HepG2 (cell line): Measurements from ENCODE around the gene NENF. TPM values are rescaled to one million over a fixed set of nuclear protein-coding genes. Genes with fewer than 3 reads are reported as not detected.

ENCODE experiments used
- ATAC-seq: fragments of 200-7000 bp; cut with Tn5 transposase; 3 replicates; pipeline ENCODE4 v1.9.1; 2020; ENCODE audit warnings: mild to moderate bottlenecking, moderate library complexity
- BruUV-seq: library from RNA; stranded (reverse); fragments of 400-500 nt; replicated peaks from 2 replicates; lab custom pipeline; 2021; lab: Mats Ljungman, UMichigan
- CTCF ChIA-PET: fragments of 300-600 bp; formaldehyde crosslinking; extraction: SDS; loops from one replicate; lab custom pipeline; 2021; ENCODE audit warnings: low total read pairs, inconsistent platforms, low intra/inter-chr PET ratio; lab: Yijun Ruan, JAX
- POLR2A ChIA-PET: fragments of 350-600 bp; sonication (Branson Sonifier 250); formaldehyde crosslinking; loops from one replicate; lab custom pipeline; 2020; ENCODE audit warnings: antibody characterized with exemption, inconsistent platforms; lab: Yijun Ruan, JAX
- DNase-seq: peaks from one replicate; pipeline ENCODE4 v3.0.0-alpha.2; 2015; ENCODE audit warnings: low spot score
- FAIRE-seq: peaks from 3 replicates; lab custom pipeline; 2011; peaks lifted over from hg19 to GRCh38; lab: Jason Lieb, UNC
- H2AFZ ChIP-seq: one replicate; pipeline ENCODE4 v1.6.1; 2011; ENCODE audit warnings: low read length, inconsistent platforms
- H3K27ac ChIP-seq: fragments of 300-600 bp; 3 replicates; pipeline ENCODE4 v1.8.0; 2011; ENCODE audit warnings: mixed run types, mild to moderate bottlenecking, mixed read lengths, low read length, inconsistent platforms; ENCODE audit not compliant: insufficient read depth; ENCODE audit errors: extremely low read length
- H3K27me3 ChIP-seq, 2 experiments: fragments of 200-600 bp in 1 of 2; 2 replicates in 1 of 2; 3 replicates in 1 of 2; pipeline versions ENCODE4 v1.6.0 to v1.8.0; 2011; ENCODE audit warnings: low read length in 2 of 2, mild to moderate bottlenecking in 2 of 2, moderate library complexity in 2 of 2, inconsistent platforms in 1 of 2; ENCODE audit not compliant: insufficient read depth in 2 of 2, control insufficient read depth in 1 of 2
- H3K36me3 ChIP-seq, 2 experiments: fragments of 200-600 bp in 1 of 2; replicated peaks in 1 of 2; 2 replicates in 1 of 2; 3 replicates in 1 of 2; pipeline versions ENCODE4 v1.5.1 to v1.8.0; 2011; ENCODE audit warnings: low read length in 2 of 2, inconsistent platforms in 1 of 2; ENCODE audit not compliant: insufficient read depth in 2 of 2, control insufficient read depth in 1 of 2
- H3K4me1 ChIP-seq: 2 replicates; pipeline ENCODE4 v1.5.1; 2012; ENCODE audit warnings: low read length, inconsistent platforms; ENCODE audit not compliant: insufficient read depth
- H3K4me2 ChIP-seq: 2 replicates; pipeline ENCODE4 v1.6.0; 2011; ENCODE audit warnings: low read depth, low read length, inconsistent platforms
- H3K4me3 ChIP-seq, 3 experiments: fragments of 200-600 bp in 1 of 3; sonication (generic), shearing (Covaris generic) in 1 of 3; replicated peaks in 1 of 3; 2 replicates each; pipeline ENCODE4 v1.5.1; 2011 to 2016; ENCODE audit warnings: low read length in 3 of 3, inconsistent platforms in 2 of 3, low read depth in 2 of 3, mild to moderate bottlenecking in 2 of 3, control low read depth in 1 of 3, mixed read lengths in 1 of 3; ENCODE audit not compliant: insufficient read depth in 1 of 3
- H3K79me2 ChIP-seq: one replicate; pipeline ENCODE4 v1.6.1; 2011; ENCODE audit warnings: low read length, inconsistent platforms; ENCODE audit not compliant: insufficient read depth
- H3K9ac ChIP-seq: 2 replicates; pipeline ENCODE4 v1.6.0; 2011; ENCODE audit warnings: mild to moderate bottlenecking, low read depth, low read length, inconsistent platforms; ENCODE audit not compliant: insufficient read depth
- H3K9me3 ChIP-seq: 2 replicates; pipeline ENCODE4 v1.5.1; 2012; ENCODE audit warnings: mild to moderate bottlenecking, low read length
- H4K20me1 ChIP-seq: 2 replicates; pipeline ENCODE4 v1.6.0; 2011; ENCODE audit warnings: inconsistent platforms, mild to moderate bottlenecking, low read length, moderate library complexity; ENCODE audit not compliant: insufficient read depth
- BRCA1 ChIP-seq: sonication (generic); formaldehyde crosslinking; IDR thresholded peaks from 2 replicates; pipeline ENCODE4 v1.4.0; 2020; ENCODE audit warnings: missing genetic modification reagents
- DRAP1 ChIP-seq: IDR thresholded peaks from 2 replicates; pipeline ENCODE4 v1.6.1; 2016; ENCODE audit warnings: missing genetic modification reagents, missing compliant biosample characterization
- HNF1B ChIP-seq: sonication (generic); formaldehyde crosslinking; IDR thresholded peaks from 2 replicates; pipeline ENCODE4 v1.5.1; 2020; ENCODE audit warnings: mild to moderate bottlenecking, moderate library complexity, missing genetic modification reagents
- JUND ChIP-seq: sonication (generic); formaldehyde crosslinking; IDR thresholded peaks from 2 replicates; pipeline ENCODE4 v1.8.0; 2022; ENCODE audit warnings: mild to moderate bottlenecking, missing genetic modification reagents
- MIER3 ChIP-seq: IDR thresholded peaks from 2 replicates; pipeline ENCODE4 v1.6.1; 2016; ENCODE audit warnings: missing compliant biosample characterization, borderline replicate concordance
- SATB2 ChIP-seq: sonication (generic); formaldehyde crosslinking; IDR thresholded peaks from 2 replicates; pipeline ENCODE4 v1.5.0; 2020; ENCODE audit warnings: missing genetic modification reagents
- SNAPC2 ChIP-seq: sonication (generic); formaldehyde crosslinking; IDR thresholded peaks from 2 replicates; pipeline ENCODE4 v1.8.1; 2022; ENCODE audit warnings: mild to moderate bottlenecking, missing genetic modification reagents
- SP2 ChIP-seq: sonication (generic); formaldehyde crosslinking; IDR thresholded peaks from 2 replicates; pipeline ENCODE4 v1.5.1; 2020; ENCODE audit warnings: mild to moderate bottlenecking, missing genetic modification reagents
- THAP8 ChIP-seq: sonication (generic); formaldehyde crosslinking; IDR thresholded peaks from 2 replicates; pipeline ENCODE4 v1.5.1; 2020; ENCODE audit warnings: missing genetic modification reagents, mild to moderate bottlenecking, borderline replicate concordance
- ZNF232 ChIP-seq: sonication (generic); formaldehyde crosslinking; IDR thresholded peaks from 2 replicates; pipeline ENCODE4 v1.4.0; 2020; ENCODE audit warnings: missing genetic modification reagents, borderline replicate concordance
- ZNF30 ChIP-seq: sonication (generic); formaldehyde crosslinking; IDR thresholded peaks from 2 replicates; pipeline ENCODE4 v1.5.0; 2020; ENCODE audit warnings: mild to moderate bottlenecking, missing genetic modification reagents
- WGBS: methylation state at CpG from one replicate; pipeline ENCODE4 v1.1.6; 2017; ENCODE audit warnings: low lambda C conversion rate; 5-methylcytosine and 5-hydroxymethylcytosine counted together
- in situ Hi-C: cut with HindIII; loops from 2 replicates; pipeline ENCODE4 v1.10.0; 2017; ENCODE audit warnings: low pct_unique_long_range_greater_than_20kb; ENCODE audit not compliant: extremely low pct_ligation_motif_present
- intact Hi-C: fragments of 100-400 bp; cut with micrococcal nuclease; formaldehyde crosslinking; loops from one replicate; pipeline ENCODE4 v1.10.0; 2022; ENCODE audit not compliant: unreplicated experiment
- polyA plus RNA-seq, 8 experiments: library from polyadenylated mRNA; depleted of rRNA in 3 of 8; stranded (reverse) in 7 of 8; unstranded in 1 of 8; fragments of >200 nt; fragmentation: Illumina TruSeq in 4 of 8; extraction: Trizol in 4 of 8; gene quantifications; 2 replicates each; pipeline versions ENCODE4 v1.2.1 to v1.2.3, GENCODE V29; 2011 to 2016; ENCODE audit warnings: low read depth in 4 of 8, missing spikeins in 1 of 8, mixed read lengths in 1 of 8; ENCODE audit not compliant: insufficient read depth in 1 of 8
- total RNA-seq, 5 experiments: library from RNA; depleted of rRNA; stranded (reverse); fragments of >200 nt; fragmentation: Illumina TruSeq; extraction: Trizol; gene quantifications; 2 replicates each; pipeline ENCODE4 v1.2.3, GENCODE V29; 2016; ENCODE audit warnings: low read depth in 1 of 5

Gene NENF
- total and polyA plus RNA-seq, 2 of the 13 experiments (the other 11 are each of a cell fraction or from before 2014, with no cell fraction given) = 31.7 to 40.4 TPM

GRCh38 chr1:212432272-212432660, 454 bp upstream of the NENF start:
- no peak overlapping the region for H3K27ac ChIP-seq
- H3K27me3 ChIP-seq = peaks cover 0 to 7% of the 10 kb centered on the region in 2 experiments; a peak in 2 of 5 replicates
- POLR2A ChIA-PET = no interaction called here
- no peaks in the 10 kb centered on the region for H3K9me3 ChIP-seq
- H3K4me3 ChIP-seq = peak overlapping the region; percentile 58 to 93 (median 86)
- in situ Hi-C loops = no loop called here
- peak overlapping the region; percentile 75 for H2AFZ ChIP-seq
- ATAC-seq (no peak), DNase-seq (no peak), FAIRE-seq (no peak)
- H3K9ac ChIP-seq = peak overlapping the region; percentile 47
- no peaks in the 10 kb centered on the region for H3K79me2 ChIP-seq
- no TSS peak for BruUV-seq
- WGBS = 6% methylated on average over 5 of the region's 5 CpGs
- CTCF ChIA-PET = interaction anchor here (0.9 kb wide), 1 partner anchor 23 kb away, joined by 3 read pairs; no protein-coding TSS in a partner anchor
- peaks cover 39% of the 10 kb centered on the region for H3K4me1 ChIP-seq
- peak overlapping the region; percentile 95 for H3K4me2 ChIP-seq
- intact Hi-C loops = loop anchor here (1.0 kb wide), 1 partner anchor 397 kb away; the partner anchor contains the start of genes DTL and INTS7
- H4K20me1 ChIP-seq = no peaks in the 10 kb centered on the region
- TF ChIP-seq ZNF30 = no peak
- TF ChIP-seq MIER3 = no peak
- peak; percentile 20; the same call in 1 of the 2 replicates for TF ChIP-seq HNF1B (CRISPR knock-in tag)
- TF ChIP-seq SP2 (CRISPR knock-in tag) = no peak
- no peaks in the 10 kb centered on the region for H3K36me3 ChIP-seq

- no peak overlapping the region for H2AFZ ChIP-seq
- no peaks in the 10 kb centered on the region for H3K79me2 ChIP-seq
- FAIRE-seq = no peak
- ChIA-PET CTCF (no interaction called here), POLR2A (interaction anchor here (0.7 kb wide), 1 partner anchor 398 kb away, joined by 3 read pairs; the partner anchor contains the start of genes DTL and INTS7)
- H3K9me3 ChIP-seq = no peaks in the 10 kb centered on the region
- BruUV-seq = TSS peak; percentile 51
- H3K4me3 ChIP-seq = peak overlapping the region; percentile 76 to 93 (median 86)
- DNase-seq = no peak
- no peak; the same call in 2 of the 3 replicates for ATAC-seq
- H3K27ac ChIP-seq = no peak overlapping the region
- intact Hi-C loops = no loop called here
- WGBS = 54% methylated on average over 12 of the region's 17 CpGs
- TF ChIP-seq BRCA1 (CRISPR knock-in tag) = no peak
- TF ChIP-seq DRAP1 = no peak
- no peak for TF ChIP-seq THAP8 (CRISPR knock-in tag)
- TF ChIP-seq JUND = no peak
- TF ChIP-seq ZNF232 (CRISPR knock-in tag) = no peak
- no peak for TF ChIP-seq SNAPC2 (CRISPR knock-in tag)
- no peak for TF ChIP-seq SATB2
- H3K27me3 ChIP-seq = peaks cover 0 to 4% of the 10 kb centered on the region in 2 experiments; a peak in 1 of 5 replicates
- in situ Hi-C loops = no loop called here
- H3K9ac ChIP-seq = peak overlapping the region; percentile 71
- H3K4me2 ChIP-seq = peak overlapping the region; percentile 95
- peaks cover 39% of the 10 kb centered on the region for H3K4me1 ChIP-seq
- H3K36me3 ChIP-seq = no peaks in the 10 kb centered on the region
- no peaks in the 10 kb centered on the region for H4K20me1 ChIP-seq
Observed at GRCh38 chr1:212433577-212434462, 1.1 kb downstream of the NENF start.
